ELR (cell line): ENCODE measurements around the gene CD2BP2.
"Not testable (repeated sequence)": the region's sequence is repeated elsewhere in the genome, so short reads cannot be mapped to it uniquely, and the experiment has no call there.

Source experiments
- DNase-seq: peaks from one replicate; pipeline ENCODE4 v3.0.0-alpha.2; 2015; ENCODE audit warnings: low read depth

Gene CD2BP2

DNA sequence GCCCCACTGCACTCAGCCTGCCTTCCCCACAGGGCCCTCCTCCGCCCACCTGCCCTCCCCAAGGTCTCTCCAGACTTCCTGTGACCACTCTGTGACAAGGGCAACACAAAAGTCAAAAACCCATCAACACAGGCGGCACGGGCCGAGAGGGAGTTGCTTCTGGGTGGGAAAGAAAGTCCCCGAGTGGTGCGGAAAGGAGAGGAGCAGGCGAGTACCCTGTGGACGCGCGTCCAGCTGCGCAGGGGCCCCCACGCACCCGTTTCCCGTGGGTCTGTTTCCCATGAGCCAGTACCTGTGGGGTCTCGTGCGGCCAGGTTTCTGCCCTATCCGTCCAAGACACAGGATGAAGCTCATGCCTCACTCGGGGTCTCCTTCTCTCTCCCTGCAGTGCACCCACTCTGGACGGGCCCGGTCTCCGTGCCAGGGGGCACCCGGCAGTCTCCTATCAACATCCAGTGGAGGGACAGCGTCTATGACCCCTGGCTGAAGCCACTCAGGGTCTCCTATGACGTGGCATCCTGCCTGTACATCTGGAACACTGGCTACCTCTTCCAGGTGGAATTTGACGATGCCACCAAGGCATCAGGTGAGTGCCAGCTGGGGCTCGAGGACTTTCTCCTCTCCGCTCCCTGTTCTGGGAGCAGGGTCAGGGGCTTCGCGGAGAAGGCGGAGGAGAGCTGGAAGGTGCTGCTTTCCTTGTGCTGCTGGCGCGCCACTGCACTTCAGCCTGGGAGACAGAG, 12.2 kb downstream of the CD2BP2 start:
- DNase-seq = no peak

GRCh38 chr16:30341971-30342370, 13.1 kb downstream of the CD2BP2 start:
- DNase-seq = peak; percentile 27

GRCh38 chr16:30340621-30341020, 14.5 kb downstream of the CD2BP2 start:
- DNase-seq = no peak

DNA sequence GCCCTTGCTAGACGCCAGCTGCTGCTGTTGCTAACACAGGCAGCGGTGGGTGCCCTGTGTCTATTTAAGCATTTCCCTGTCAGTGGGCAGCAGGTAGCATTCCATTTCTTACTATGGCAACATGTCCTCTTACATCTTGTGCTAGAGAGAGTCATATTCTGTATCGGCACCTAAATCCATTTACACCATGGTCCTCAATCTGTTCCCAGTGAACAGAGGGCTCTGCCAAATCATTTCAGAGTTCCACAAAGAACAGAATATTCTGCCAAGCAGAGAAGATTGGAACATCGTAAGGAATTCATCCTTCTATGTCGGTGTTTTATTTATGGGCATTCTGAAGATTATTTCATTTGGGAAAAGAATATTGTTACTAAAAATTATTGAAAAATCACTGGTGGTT, 16.4 kb downstream of the CD2BP2 start:
- not testable (repeated sequence) for DNase-seq

DNA sequence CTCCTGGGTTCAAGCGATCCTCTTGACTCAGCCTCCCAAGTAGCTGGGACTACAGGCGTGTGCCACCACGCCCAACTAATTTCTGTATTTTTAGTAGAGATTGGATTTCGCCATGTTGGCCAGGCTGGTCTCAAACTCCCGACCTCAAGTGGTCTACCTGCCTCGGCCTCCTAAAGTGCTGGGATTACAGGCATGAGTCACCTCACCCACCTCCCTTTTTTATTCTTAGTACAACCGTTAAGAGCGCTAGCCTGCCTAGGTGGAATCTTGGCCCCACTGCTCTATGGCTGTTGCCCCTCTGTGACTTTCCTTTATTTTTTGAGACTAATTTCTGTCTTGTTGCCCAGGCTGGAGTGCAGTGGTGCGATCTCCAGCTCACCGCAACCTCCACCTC, 17.1 kb downstream of the CD2BP2 start:
- DNase-seq = not testable (repeated sequence)

DNA sequence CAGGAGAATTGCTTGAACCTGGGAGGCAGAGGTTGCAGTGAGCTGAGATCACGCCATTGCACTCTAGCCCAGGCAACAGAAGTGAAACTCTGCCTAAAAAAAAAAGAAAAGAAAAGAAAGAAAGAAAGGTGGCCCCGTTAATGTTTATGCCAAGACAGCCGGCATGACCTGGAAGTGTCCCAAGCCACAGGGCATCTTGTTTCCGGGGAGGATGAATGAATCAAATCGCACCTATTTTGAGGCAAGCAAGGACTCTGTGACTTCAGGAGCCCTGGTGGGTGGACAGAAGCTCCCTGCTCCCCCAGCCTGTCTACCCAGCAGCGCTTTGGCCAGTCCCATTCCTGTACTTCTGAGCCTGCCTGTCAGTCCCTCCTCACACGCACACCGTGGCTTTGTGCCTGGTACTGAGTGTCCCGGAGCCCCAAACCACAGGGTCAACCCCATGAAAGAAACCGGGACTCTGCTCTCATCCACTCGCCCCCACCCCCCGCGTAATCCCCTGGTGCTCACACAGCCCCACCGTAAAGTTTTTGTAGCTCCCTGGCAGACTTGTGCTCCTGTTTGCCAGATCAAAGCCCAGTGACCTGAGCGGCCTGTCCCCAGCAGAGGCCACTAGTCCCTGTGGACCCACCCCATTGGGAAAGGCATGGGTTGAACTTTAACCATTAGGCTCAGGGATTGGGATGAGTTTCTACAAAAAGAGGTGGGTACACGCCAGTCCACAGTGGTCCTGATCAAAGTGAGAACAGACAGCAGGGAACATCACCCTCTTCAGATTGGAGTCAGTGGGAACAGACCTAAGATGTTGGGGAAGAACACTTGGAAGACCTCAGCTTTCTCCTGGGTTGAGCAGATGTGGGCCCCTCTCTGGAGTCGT, 19.3 kb downstream of the CD2BP2 start:
- peak; percentile 61 for DNase-seq

DNA sequence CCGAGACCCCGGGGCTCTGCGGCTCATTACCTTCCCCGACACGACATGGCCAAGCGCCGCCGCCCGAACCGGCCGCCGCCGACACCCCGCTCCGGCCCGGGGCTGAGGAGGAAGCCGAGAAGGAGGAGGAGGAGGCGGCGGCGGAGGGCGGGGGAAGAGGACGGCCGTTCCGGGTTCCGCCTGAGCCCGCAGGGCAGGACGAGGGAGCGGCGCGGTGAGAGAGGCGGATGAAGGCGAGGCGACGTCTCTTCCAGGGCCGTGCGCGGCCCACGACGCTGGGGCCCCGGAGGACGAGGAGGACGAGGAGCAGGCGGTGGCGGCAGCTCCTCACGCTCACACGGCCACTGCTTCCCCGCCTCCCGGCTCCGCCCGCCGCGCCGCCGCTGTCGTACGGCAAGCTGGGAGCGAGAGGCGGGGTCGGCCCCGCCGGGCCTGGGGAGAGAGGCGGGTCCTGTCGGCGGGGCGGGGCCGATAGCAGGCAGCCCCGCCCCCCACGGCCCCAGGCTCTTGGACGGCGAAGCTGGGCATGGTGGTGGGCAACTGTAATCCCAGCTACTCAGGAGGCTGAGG, 20.0 kb downstream of the CD2BP2 start:
- DNase-seq = peak; percentile 76

DNA sequence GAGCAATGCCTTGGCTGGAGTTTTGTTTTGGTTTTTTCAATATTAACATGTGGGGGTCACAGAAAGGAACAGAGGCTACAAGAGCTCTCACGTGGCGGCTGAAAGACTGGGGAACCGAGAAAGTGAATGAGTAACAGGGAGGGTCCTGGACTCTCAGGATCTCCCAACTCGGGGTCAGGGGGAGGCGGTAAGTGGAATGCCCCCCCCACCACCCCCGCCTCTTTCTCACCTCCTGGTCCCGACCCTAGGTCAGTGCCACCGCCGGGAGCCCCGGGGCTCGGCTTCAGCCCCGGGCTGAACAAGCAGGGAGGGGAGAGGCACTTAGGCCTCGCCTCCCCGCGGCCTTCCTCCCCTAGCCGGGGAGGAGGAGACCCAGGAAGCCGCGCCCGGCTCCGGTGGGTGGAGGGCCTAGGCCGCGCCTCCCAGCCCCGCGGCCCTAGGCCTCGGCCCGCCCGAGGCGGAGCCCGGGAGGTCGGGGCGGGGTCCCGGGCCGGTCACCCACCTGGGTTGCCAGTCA, 20.6 kb downstream of the CD2BP2 start:
- peak; percentile 86 for DNase-seq

- not testable (repeated sequence) for DNase-seq
These were observed 30.9 kb downstream of the CD2BP2 start for GRCh38 chr16:30324220-30324619.

GRCh38 chr16:30318647-30319046, 36.5 kb downstream of the CD2BP2 start:
- not testable (repeated sequence) for DNase-seq

GRCh38 chr16:30310937-30311336, 44.2 kb downstream of the CD2BP2 start:
- DNase-seq = not testable (repeated sequence)

DNA sequence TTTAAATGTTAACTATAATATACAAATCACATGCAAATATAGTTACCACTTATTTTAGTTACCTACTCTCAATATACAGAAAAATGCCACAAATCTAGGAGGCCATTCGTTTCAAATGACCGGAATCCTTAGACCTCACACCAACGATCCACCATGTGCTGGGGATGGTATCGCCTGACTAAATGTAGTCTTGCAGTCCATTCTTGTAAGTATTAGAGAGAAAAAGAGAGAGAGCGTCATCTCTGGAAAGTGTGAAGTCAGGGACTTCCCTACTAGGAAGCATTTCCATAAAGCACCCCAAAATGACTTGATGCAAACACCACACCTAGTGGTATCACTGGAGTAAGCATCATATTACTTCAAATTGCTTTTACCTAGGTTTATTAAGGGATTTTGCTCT, 45.9 kb downstream of the CD2BP2 start:
- DNase-seq = not testable (repeated sequence)
